ENCODE results near the gene TSPAN18.

GRCh38 chr11:44913502-44913901, 186.7 kb downstream of the TSPAN18 start:
- no peak for TF ChIP-seq EZH2 (IDR thresholded peaks at IDR 0.05; ENCODE audit: insufficient read depth, poor library complexity, severe bottlenecking)
- TF ChIP-seq EZH2phosphoT487 (IDR thresholded peaks at IDR 0.05; ENCODE audit: insufficient read depth, low read depth): no peak

Measured in GM23248 (cell line).